ENCODE results near the gene CADM2.

CADM2 gene

GRCh38 chr3:84980456-84980855 is 21.7 kb downstream of the CADM2 start:
- TF ChIP-seq, protein P1, sequence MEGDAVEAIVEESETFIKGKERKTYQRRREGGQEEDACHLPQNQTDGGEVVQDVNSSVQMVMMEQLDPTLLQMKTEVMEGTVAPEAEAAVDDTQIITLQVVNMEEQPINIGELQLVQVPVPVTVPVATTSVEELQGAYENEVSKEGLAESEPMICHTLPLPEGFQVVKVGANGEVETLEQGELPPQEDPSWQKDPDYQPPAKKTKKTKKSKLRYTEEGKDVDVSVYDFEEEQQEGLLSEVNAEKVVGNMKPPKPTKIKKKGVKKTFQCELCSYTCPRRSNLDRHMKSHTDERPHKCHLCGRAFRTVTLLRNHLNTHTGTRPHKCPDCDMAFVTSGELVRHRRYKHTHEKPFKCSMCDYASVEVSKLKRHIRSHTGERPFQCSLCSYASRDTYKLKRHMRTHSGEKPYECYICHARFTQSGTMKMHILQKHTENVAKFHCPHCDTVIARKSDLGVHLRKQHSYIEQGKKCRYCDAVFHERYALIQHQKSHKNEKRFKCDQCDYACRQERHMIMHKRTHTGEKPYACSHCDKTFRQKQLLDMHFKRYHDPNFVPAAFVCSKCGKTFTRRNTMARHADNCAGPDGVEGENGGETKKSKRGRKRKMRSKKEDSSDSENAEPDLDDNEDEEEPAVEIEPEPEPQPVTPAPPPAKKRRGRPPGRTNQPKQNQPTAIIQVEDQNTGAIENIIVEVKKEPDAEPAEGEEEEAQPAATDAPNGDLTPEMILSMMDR (IDR thresholded peaks at IDR 0.05; ENCODE audit: control insufficient read depth, insufficient read depth, low read depth, low read length, missing control alignments), result no peak
- DNase-seq (ENCODE audit: low read depth), result no peak

DNA sequence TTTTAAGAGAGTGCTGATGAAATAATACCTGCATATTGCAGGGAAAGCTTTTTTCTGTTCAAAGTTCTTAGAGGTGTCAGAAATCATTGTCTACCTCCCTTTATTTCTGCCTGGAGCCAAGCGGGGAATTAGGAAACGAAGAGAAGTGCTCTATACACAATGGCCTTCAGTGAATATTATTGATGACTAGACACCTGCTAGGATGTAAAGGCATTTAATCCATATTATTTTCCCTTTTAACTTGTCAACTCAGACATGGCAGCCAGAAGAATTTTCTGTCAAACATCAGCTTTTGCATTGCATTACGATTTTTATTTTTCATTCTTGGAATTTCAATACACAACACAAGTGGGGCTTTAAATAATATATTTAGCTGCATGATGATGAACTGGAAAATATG is 24.7 kb downstream of the CADM2 start:
- DNase-seq (ENCODE audit: low read depth), result no peak
- TF ChIP-seq, protein P1 (IDR thresholded peaks at IDR 0.05; ENCODE audit: control insufficient read depth, insufficient read depth, low read depth, low read length, missing control alignments), result no peak
- no peak overlapping the region for H3K4me3 ChIP-seq (ENCODE audit: control insufficient read depth, low read depth, low read length)

More at GRCh38 chr3:84980456-84980855, 21.7 kb downstream of the CADM2 start:
- no peak overlapping the region for H3K4me3 ChIP-seq (ENCODE audit: control insufficient read depth, low read depth, low read length)

DNA sequence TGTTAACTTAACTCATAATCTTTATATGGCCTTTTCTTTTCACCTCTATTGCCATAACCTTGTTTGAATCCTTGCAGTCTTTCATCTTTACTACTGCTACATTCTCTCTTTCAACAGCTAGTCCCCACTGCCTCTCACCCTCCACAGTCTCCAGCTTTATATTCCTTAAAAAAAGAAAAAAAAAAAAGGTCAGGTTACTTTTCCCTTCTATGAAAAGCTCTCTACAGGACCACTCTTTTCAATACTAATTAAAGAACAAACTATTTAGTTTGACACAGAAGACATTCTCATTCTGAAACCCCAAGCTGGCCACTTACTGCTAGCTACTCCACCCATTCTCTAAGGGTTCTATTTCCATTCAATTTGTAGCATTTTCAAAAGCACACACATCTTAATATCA is 25.6 kb downstream of the CADM2 start:
- no peak for DNase-seq (ENCODE audit: low read depth)
- TF ChIP-seq, protein P1 (IDR thresholded peaks at IDR 0.05; ENCODE audit: control insufficient read depth, insufficient read depth, low read depth, low read length, missing control alignments), result no peak
- H3K4me3 ChIP-seq (ENCODE audit: control insufficient read depth, low read depth, low read length), result no peak overlapping the region

GRCh38 chr3:84985795-84986194 is 27.0 kb downstream of the CADM2 start:
- TF ChIP-seq, protein P1 (IDR thresholded peaks at IDR 0.05; ENCODE audit: control insufficient read depth, insufficient read depth, low read depth, low read length, missing control alignments), result no peak
- no peak overlapping the region for H3K4me3 ChIP-seq (ENCODE audit: control insufficient read depth, low read depth, low read length)
- no peak for DNase-seq (ENCODE audit: low read depth)

- no peak overlapping the region for H3K4me3 ChIP-seq (ENCODE audit: control insufficient read depth, low read depth, low read length)
- TF ChIP-seq, protein P1 (IDR thresholded peaks at IDR 0.05; ENCODE audit: control insufficient read depth, insufficient read depth, low read depth, low read length, missing control alignments), result no peak
- DNase-seq (ENCODE audit: low read depth), result no peak
Measured at GRCh38 chr3:84987706-84988504, 29.1 kb downstream of the CADM2 start.

- TF ChIP-seq, protein P1 (IDR thresholded peaks at IDR 0.05; ENCODE audit: control insufficient read depth, insufficient read depth, low read depth, low read length, missing control alignments), result no peak
- no peak overlapping the region for H3K4me3 ChIP-seq (ENCODE audit: control insufficient read depth, low read depth, low read length)
- no peak for DNase-seq (ENCODE audit: low read depth)
Measured at GRCh38 chr3:84989102-84989501, 30.3 kb downstream of the CADM2 start.
